ENCODE data around the gene TBC1D5.

Gene TBC1D5

DNA sequence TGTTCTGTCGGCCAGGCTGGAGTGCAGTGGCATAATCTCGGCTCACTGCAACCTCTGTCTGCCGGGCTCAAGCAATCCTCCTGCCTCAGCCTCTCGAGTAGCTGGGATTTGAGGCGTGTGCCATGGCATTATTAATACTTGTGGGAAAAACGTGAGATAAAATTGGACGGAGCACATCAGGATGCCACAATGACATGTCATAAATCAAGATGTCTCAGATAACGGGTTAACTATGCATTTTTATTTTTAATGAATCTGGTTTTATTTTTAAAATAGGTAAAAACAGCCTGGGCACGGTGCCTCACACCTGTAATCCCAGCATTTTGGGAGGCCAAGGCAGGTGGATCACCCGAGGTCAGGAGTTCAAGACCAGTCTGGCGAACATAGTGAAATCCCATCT is 212.8 kb downstream of the TBC1D5 start:
- Histone ChIP-seq H4K20me1 (ENCODE audit: insufficient read depth, low read length, poor library complexity, severe bottlenecking) (peaks cover 2% of the 10 kb centered on the region), H3K9me2 (replicated peaks; ENCODE audit: low read depth, low read length) (no peaks in the 10 kb centered on the region), H3K4me3 (ENCODE audit: low read length, poor library complexity, severe bottlenecking) (no peak overlapping the region), H3K4me1 (ENCODE audit: insufficient read depth, low read length, poor library complexity, severe bottlenecking) (peaks cover 9% of the 10 kb centered on the region), H2AFZ (ENCODE audit: low read length) (no peak overlapping the region), H3K9me3 (ENCODE audit: insufficient read depth, low read depth, low read length) (no peaks in the 10 kb centered on the region), H3K9ac (ENCODE audit: low read depth, low read length, poor library complexity, severe bottlenecking) (no peak overlapping the region), H3F3A (ENCODE audit: low read depth) (no peaks in the 10 kb centered on the region; the same call in 1 of the 2 replicates), H3K27me3 (ENCODE audit: insufficient read depth, low read length, poor library complexity, severe bottlenecking) (no peaks in the 10 kb centered on the region), H3K4me2 (ENCODE audit: low read depth, low read length, poor library complexity, severe bottlenecking) (no peak overlapping the region), H3K79me2 (ENCODE audit: insufficient read depth, low read length) (peaks cover 33% of the 10 kb centered on the region), H3K36me3 (ENCODE audit: insufficient read depth, low read length) (no peaks in the 10 kb centered on the region)
- no peak for TF ChIP-seq EZH2phosphoT487 (IDR thresholded peaks at IDR 0.05; ENCODE audit: borderline replicate concordance)
- no peak for TF ChIP-seq CTCF (conservative IDR thresholded peaks at IDR 0.05; ENCODE audit: low read length)

GRCh38 chr3:17518189-17519059 is 224.0 kb downstream of the TBC1D5 start:
- Histone ChIP-seq H2AFZ (ENCODE audit: low read length) (no peak overlapping the region), H3K79me2 (ENCODE audit: insufficient read depth, low read length) (peaks cover 9% of the 10 kb centered on the region; the same call in 1 of the 2 replicates), H3K9ac (ENCODE audit: low read depth, low read length, poor library complexity, severe bottlenecking) (no peak overlapping the region), H3K27me3 (ENCODE audit: insufficient read depth, low read length, poor library complexity, severe bottlenecking) (no peaks in the 10 kb centered on the region), H4K20me1 (ENCODE audit: insufficient read depth, low read length, poor library complexity, severe bottlenecking) (no peaks in the 10 kb centered on the region), H3F3A (ENCODE audit: low read depth) (no peaks in the 10 kb centered on the region), H3K9me3 (ENCODE audit: insufficient read depth, low read depth, low read length) (no peaks in the 10 kb centered on the region), H3K4me1 (ENCODE audit: insufficient read depth, low read length, poor library complexity, severe bottlenecking) (peaks cover 19% of the 10 kb centered on the region), H3K4me3 (ENCODE audit: low read length, poor library complexity, severe bottlenecking) (no peak overlapping the region), H3K4me2 (ENCODE audit: low read depth, low read length, poor library complexity, severe bottlenecking) (no peak overlapping the region), H3K9me2 (replicated peaks; ENCODE audit: low read depth, low read length) (no peaks in the 10 kb centered on the region), H3K36me3 (ENCODE audit: insufficient read depth, low read length) (no peaks in the 10 kb centered on the region)
- TF ChIP-seq EZH2phosphoT487 (IDR thresholded peaks at IDR 0.05; ENCODE audit: borderline replicate concordance) (no peak), CTCF (conservative IDR thresholded peaks at IDR 0.05; ENCODE audit: low read length) (no peak)

DNA sequence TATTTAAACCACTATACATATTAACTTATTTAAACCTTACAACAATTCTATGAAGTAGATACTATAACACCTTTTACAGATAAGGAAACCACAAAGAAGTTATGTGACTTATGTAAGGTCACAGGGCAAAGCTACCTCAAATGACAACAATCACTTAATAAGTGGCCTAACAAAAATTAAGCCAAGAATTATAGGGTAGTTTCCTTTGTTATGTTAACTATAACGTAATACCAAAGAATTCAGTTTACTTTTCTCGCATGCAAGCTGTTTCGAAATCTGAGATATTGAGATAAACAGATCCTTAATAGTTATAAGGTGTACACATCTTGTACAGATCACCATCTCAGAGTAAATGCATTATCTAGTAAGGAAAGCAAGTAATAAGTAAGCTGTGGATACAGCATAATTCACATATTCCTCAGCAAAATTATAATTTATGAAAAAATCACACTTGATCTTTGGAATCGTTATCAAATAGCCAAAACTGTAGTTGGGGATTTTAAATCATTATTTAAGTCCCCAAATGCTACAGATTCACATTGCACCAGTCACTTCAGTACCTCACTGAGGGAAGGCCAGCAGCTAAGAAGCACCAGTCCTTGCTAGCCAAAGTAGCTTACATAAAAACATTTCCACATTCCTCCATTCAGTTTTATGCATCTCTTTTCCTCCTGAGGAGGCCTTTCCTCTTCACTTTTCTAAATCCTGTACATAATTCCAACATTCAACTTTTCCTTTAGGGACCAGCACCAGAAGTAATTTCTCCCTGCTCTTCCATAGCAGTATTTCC is 226.8 kb downstream of the TBC1D5 start:
- no peak overlapping the region for H2AFZ ChIP-seq (ENCODE audit: low read length)
- no peaks in the 10 kb centered on the region for H3K9me2 ChIP-seq (replicated peaks; ENCODE audit: low read depth, low read length)
- no peaks in the 10 kb centered on the region for H3K36me3 ChIP-seq (ENCODE audit: insufficient read depth, low read length)
- no peak for TF ChIP-seq CTCF (conservative IDR thresholded peaks at IDR 0.05; ENCODE audit: low read length)
- no peak for TF ChIP-seq EZH2phosphoT487 (IDR thresholded peaks at IDR 0.05; ENCODE audit: borderline replicate concordance)
- H3K9me3 ChIP-seq (ENCODE audit: insufficient read depth, low read depth, low read length), result no peaks in the 10 kb centered on the region
- H3K4me3 ChIP-seq (ENCODE audit: low read length, poor library complexity, severe bottlenecking), result no peak overlapping the region
- H3K4me1 ChIP-seq (ENCODE audit: insufficient read depth, low read length, poor library complexity, severe bottlenecking), result peaks cover 19% of the 10 kb centered on the region
- no peaks in the 10 kb centered on the region for H3F3A ChIP-seq (ENCODE audit: low read depth)
- no peaks in the 10 kb centered on the region for H3K27me3 ChIP-seq (ENCODE audit: insufficient read depth, low read length, poor library complexity, severe bottlenecking)
- H3K4me2 ChIP-seq (ENCODE audit: low read depth, low read length, poor library complexity, severe bottlenecking), result peak overlapping the region; percentile 37
- H4K20me1 ChIP-seq (ENCODE audit: insufficient read depth, low read length, poor library complexity, severe bottlenecking), result no peaks in the 10 kb centered on the region
- peak overlapping the region; percentile 14 for H3K9ac ChIP-seq (ENCODE audit: low read depth, low read length, poor library complexity, severe bottlenecking)
- H3K79me2 ChIP-seq (ENCODE audit: insufficient read depth, low read length), result peaks cover 3% of the 10 kb centered on the region; the same call in 1 of the 2 replicates

Data from Loucy (cell line).